IMR-90 (cell line): ENCODE results near the gene PRSS23. TPM values are rescaled to one million over a fixed set of nuclear protein-coding genes. Genes with fewer than 3 reads are reported as not detected.

ENCODE experiments used
- ATAC-seq: fragments of 200-7000 bp; cut with Tn5 transposase; 2 replicates; pipeline ENCODE4 v1.9.1; 2020; ENCODE audit warnings: low read depth, mild to moderate bottlenecking, moderate library complexity
- BruUV-seq: library from RNA; stranded (reverse); fragments of 400-500 nt; replicated peaks from 2 replicates; lab custom pipeline; 2021; lab: Mats Ljungman, UMichigan
- CTCF ChIA-PET: fragments of 300-600 bp; formaldehyde crosslinking; extraction: SDS; loops from one replicate; lab custom pipeline; 2021; ENCODE audit warnings: antibody characterized with exemption; lab: Yijun Ruan, JAX
- POLR2A ChIA-PET: fragments of 300-600 bp; sonication (Branson Sonifier 250); formaldehyde crosslinking; loops from one replicate; lab custom pipeline; 2022; ENCODE audit warnings: antibody characterized with exemption; ENCODE audit not compliant: unreplicated experiment; lab: Charles Lee
- DNase-seq: peaks from one replicate; pipeline ENCODE4 v3.0.0; 2013
- H2AFZ ChIP-seq: replicated peaks from 2 replicates; pipeline ENCODE3; 2013; ENCODE audit warnings: low read length, mild to moderate bottlenecking; ENCODE audit not compliant: poor library complexity
- H2AK5ac ChIP-seq: 2 replicates; pipeline ENCODE4 v1.6.1; 2013; ENCODE audit warnings: low read depth, low read length, inconsistent platforms
- H2AK9ac ChIP-seq: replicated peaks from 2 replicates; pipeline ENCODE3; 2013; ENCODE audit warnings: mild to moderate bottlenecking, low read depth, low read length, moderate library complexity; ENCODE audit not compliant: poor library complexity
- H2BK120ac ChIP-seq: 2 replicates; pipeline ENCODE4 v1.6.1; 2013; ENCODE audit warnings: low read depth, low read length, inconsistent platforms
- H2BK15ac ChIP-seq: 3 replicates; pipeline ENCODE4 v1.6.1; 2013; ENCODE audit warnings: low read depth, low read length, inconsistent platforms
- H2BK20ac ChIP-seq: 2 replicates; pipeline ENCODE4 v1.6.1; 2013; ENCODE audit warnings: low read depth, mild to moderate bottlenecking, inconsistent platforms, low read length, moderate library complexity
- H2BK5ac ChIP-seq: 2 replicates; pipeline ENCODE4 v1.6.1; 2013; ENCODE audit warnings: mild to moderate bottlenecking, low read depth, low read length, inconsistent platforms; ENCODE audit not compliant: poor library complexity, severe bottlenecking
- H3K14ac ChIP-seq: replicated peaks from 2 replicates; pipeline ENCODE4 v1.6.1; 2013; ENCODE audit warnings: low read depth, low read length, inconsistent platforms
- H3K18ac ChIP-seq: 2 replicates; pipeline ENCODE4 v1.6.1; 2013; ENCODE audit warnings: low read depth, low read length, control low read depth
- H3K23ac ChIP-seq: 2 replicates; pipeline ENCODE4 v1.6.1; 2013; ENCODE audit warnings: low read depth, low read length, inconsistent platforms
- H3K27ac ChIP-seq: 2 replicates; pipeline ENCODE4 v1.5.1; 2013; ENCODE audit warnings: mild to moderate bottlenecking, control low read depth, low read length; ENCODE audit not compliant: insufficient read depth
- H3K27me3 ChIP-seq: 2 replicates; pipeline ENCODE4 v1.6.1; 2013; ENCODE audit warnings: low read length; ENCODE audit not compliant: control insufficient read depth, insufficient read depth
- H3K36me3 ChIP-seq: 2 replicates; pipeline ENCODE4 v1.6.1; 2013; ENCODE audit warnings: low read length, mixed read lengths; ENCODE audit not compliant: control insufficient read depth, insufficient read depth
- H3K4ac ChIP-seq: 2 replicates; pipeline ENCODE4 v1.6.1; 2013; ENCODE audit warnings: low read depth, low read length, inconsistent platforms
- H3K4me1 ChIP-seq: 2 replicates; pipeline ENCODE4 v1.6.1; 2013; ENCODE audit warnings: low read length, mixed read lengths; ENCODE audit not compliant: control insufficient read depth, insufficient read depth
- H3K4me2 ChIP-seq: 2 replicates; pipeline ENCODE4 v1.6.1; 2013; ENCODE audit warnings: low read depth, mild to moderate bottlenecking, control low read depth, low read length, moderate library complexity
- H3K4me3 ChIP-seq: 2 replicates; pipeline ENCODE4 v1.5.1; 2013; ENCODE audit warnings: low read depth, mild to moderate bottlenecking, control low read depth, low read length, moderate library complexity; ENCODE audit not compliant: insufficient read depth
- H3K56ac ChIP-seq: 2 replicates; pipeline ENCODE4 v1.6.1; 2013; ENCODE audit warnings: low read length, inconsistent platforms; ENCODE audit not compliant: insufficient read depth; ENCODE audit errors: extremely low read depth
- H3K79me1 ChIP-seq, 2 experiments: 2 replicates each; pipeline ENCODE4 v1.6.1; 2013; ENCODE audit warnings: low read length in 2 of 2, inconsistent platforms in 1 of 2, low read depth in 1 of 2
- H3K9ac ChIP-seq: 2 replicates; pipeline ENCODE4 v1.6.1; 2013; ENCODE audit warnings: low read depth, low read length, control low read depth
- H3K9me1 ChIP-seq: 2 replicates; pipeline ENCODE4 v1.6.1; 2013; ENCODE audit warnings: low read length, inconsistent platforms; ENCODE audit not compliant: insufficient read depth
- H3K9me3 ChIP-seq: 2 replicates; pipeline ENCODE4 v1.6.1; 2013; ENCODE audit warnings: low read length; ENCODE audit not compliant: control insufficient read depth, insufficient read depth
- H4K20me1 ChIP-seq: 2 replicates; pipeline ENCODE4 v1.6.1; 2013; ENCODE audit warnings: low read length, inconsistent platforms; ENCODE audit not compliant: insufficient read depth
- H4K5ac ChIP-seq: 2 replicates; pipeline ENCODE4 v1.6.1; 2013; ENCODE audit warnings: mild to moderate bottlenecking, low read depth, low read length, control low read depth
- H4K8ac ChIP-seq, 2 experiments: 2 replicates each; pipeline ENCODE4 v1.6.1; 2013; ENCODE audit warnings: low read depth in 2 of 2, low read length in 2 of 2, control low read depth in 1 of 2, inconsistent platforms in 1 of 2
- H4K91ac ChIP-seq: 2 replicates; pipeline ENCODE4 v1.6.1; 2013; ENCODE audit warnings: low read depth, low read length, inconsistent platforms; ENCODE audit not compliant: insufficient read depth
- CEBPB ChIP-seq: IDR thresholded peaks from 2 replicates; pipeline ENCODE4 v1.6.1; 2012; ENCODE audit warnings: low read depth, low read length, improper control_type of control experiment
- MAZ ChIP-seq: IDR thresholded peaks from 2 replicates; pipeline ENCODE4 v1.6.1; 2012; ENCODE audit warnings: low read depth, mild to moderate bottlenecking, low read length, improper control_type of control experiment, moderate library complexity, borderline replicate concordance
- MXI1 ChIP-seq: IDR thresholded peaks from 2 replicates; pipeline ENCODE4 v1.6.1; 2012; ENCODE audit warnings: low read depth, mild to moderate bottlenecking, low read length, moderate library complexity, borderline replicate concordance
- RAD21 ChIP-seq: IDR thresholded peaks from 2 replicates; pipeline ENCODE4 v1.6.1; 2012; ENCODE audit warnings: low read length, improper control_type of control experiment
- dilution Hi-C: fragments of 300-500 bp; cut with HindIII; formaldehyde crosslinking; loops from one replicate; pipeline ENCODE4 v1.14.3; 2018; ENCODE audit warnings: low sequenced_read_pairs; ENCODE audit not compliant: unreplicated experiment
- in situ Hi-C: fragments of 300-500 bp; cut with MboI; formaldehyde crosslinking; loops from 3 replicates; pipeline ENCODE4 v1.14.3; 2019; ENCODE audit warnings: low sequenced_read_pairs, inconsistent platforms, mixed read lengths
- intact Hi-C: fragments of 100-400 bp; cut with micrococcal nuclease; formaldehyde crosslinking; loops from 2 replicates; pipeline ENCODE4 v1.10.0; 2022
- polyA plus RNA-seq, 3 experiments: library from polyadenylated mRNA; depleted of rRNA; stranded (reverse); fragments of >200 nt; gene quantifications; 2 replicates each; pipeline ENCODE4 v1.2.3, GENCODE V29; 2012; ENCODE audit warnings: low replicate concordance in 1 of 3
- total RNA-seq: library from RNA; depleted of rRNA; stranded (reverse); fragments of >200 nt; gene quantifications from 2 replicates; pipeline ENCODE4 v1.2.3, GENCODE V29; 2012

Gene PRSS23
- total and polyA plus RNA-seq, 2 of the 4 experiments (the other 2 are of a cell fraction), result 100 to 199 TPM

GRCh38 chr11:86787656-86788055 is 12.7 kb upstream of the PRSS23 start:
- Histone ChIP-seq H2AFZ (no peak overlapping the region), H2AK5ac (no peak overlapping the region), H2AK9ac (no peak overlapping the region), H2BK20ac (no peak overlapping the region), H4K8ac (no peak overlapping the region), H3K9ac (no peak overlapping the region), H4K91ac (no peak overlapping the region), H3K4ac (no peak overlapping the region), H3K36me3 (no peaks in the 10 kb centered on the region), H3K79me1 (no peaks in the 10 kb centered on the region), H3K27ac (no peak overlapping the region), H2BK120ac (no peak overlapping the region), H4K5ac (no peak overlapping the region), H3K9me1 (no peaks in the 10 kb centered on the region; the same call in 1 of the 2 replicates), H4K20me1 (no peaks in the 10 kb centered on the region), H3K56ac (no peak overlapping the region), H2BK5ac (no peak overlapping the region), H3K27me3 (no peaks in the 10 kb centered on the region), H3K18ac (no peak overlapping the region), H2BK15ac (no peak overlapping the region), H3K23ac (no peak overlapping the region), H3K4me2 (no peak overlapping the region), H3K9me3 (no peaks in the 10 kb centered on the region), H3K4me1 (peaks cover 3% of the 10 kb centered on the region; the same call in 1 of the 2 replicates), H3K4me3 (no peak overlapping the region), H3K14ac (no peak overlapping the region)
- no TSS peak for BruUV-seq
- in situ Hi-C loops (no loop called here), intact Hi-C loops (no loop called here), dilution Hi-C loops (no loop called here)
- ATAC-seq, result no peak
- no peak for DNase-seq
- TF ChIP-seq MXI1 (no peak), RAD21 (no peak), MAZ (no peak), CEBPB (0 out of 2 replicates have a peak, but pooled peaks have one; percentile 9)
- POLR2A ChIA-PET, result no interaction called here
- CTCF ChIA-PET, result interaction anchor here (1.3 kb wide), 1 partner anchor 12 kb away, joined by 3 read pairs; no protein-coding TSS in a partner anchor
